GM12892 (cell line): ENCODE results near the gene GTF2H1.
A peak's percentile ranks its signal among the peaks of the same experiment; 100 is the strongest.
"Not testable (repeated sequence)": the region's sequence is repeated elsewhere in the genome, so short reads cannot be mapped to it uniquely, and the experiment has no call there.

Experiments
- DNase-seq: peaks from one replicate; pipeline ENCODE4 v3.0.0; 2011; ENCODE audit not compliant: insufficient read length
- FAIRE-seq: peaks from 2 replicates; lab custom pipeline; 2011; peaks lifted over from hg19 to GRCh38; lab: Jason Lieb, UNC
- POLR2A ChIP-seq: IDR thresholded peaks from 2 replicates; pipeline ENCODE4 v1.6.1; 2011; ENCODE audit warnings: low read depth, low read length, control low read depth
- POLR2AphosphoS5 ChIP-seq: IDR thresholded peaks from 2 replicates; pipeline ENCODE4 v1.6.1; 2011; ENCODE audit warnings: low read depth, low read length, control low read depth
- TAF1 ChIP-seq: IDR thresholded peaks from 2 replicates; pipeline ENCODE4 v1.6.1; 2011; ENCODE audit warnings: low read depth, mild to moderate bottlenecking, control low read depth, low read length, borderline replicate concordance

GTF2H1 gene

DNA sequence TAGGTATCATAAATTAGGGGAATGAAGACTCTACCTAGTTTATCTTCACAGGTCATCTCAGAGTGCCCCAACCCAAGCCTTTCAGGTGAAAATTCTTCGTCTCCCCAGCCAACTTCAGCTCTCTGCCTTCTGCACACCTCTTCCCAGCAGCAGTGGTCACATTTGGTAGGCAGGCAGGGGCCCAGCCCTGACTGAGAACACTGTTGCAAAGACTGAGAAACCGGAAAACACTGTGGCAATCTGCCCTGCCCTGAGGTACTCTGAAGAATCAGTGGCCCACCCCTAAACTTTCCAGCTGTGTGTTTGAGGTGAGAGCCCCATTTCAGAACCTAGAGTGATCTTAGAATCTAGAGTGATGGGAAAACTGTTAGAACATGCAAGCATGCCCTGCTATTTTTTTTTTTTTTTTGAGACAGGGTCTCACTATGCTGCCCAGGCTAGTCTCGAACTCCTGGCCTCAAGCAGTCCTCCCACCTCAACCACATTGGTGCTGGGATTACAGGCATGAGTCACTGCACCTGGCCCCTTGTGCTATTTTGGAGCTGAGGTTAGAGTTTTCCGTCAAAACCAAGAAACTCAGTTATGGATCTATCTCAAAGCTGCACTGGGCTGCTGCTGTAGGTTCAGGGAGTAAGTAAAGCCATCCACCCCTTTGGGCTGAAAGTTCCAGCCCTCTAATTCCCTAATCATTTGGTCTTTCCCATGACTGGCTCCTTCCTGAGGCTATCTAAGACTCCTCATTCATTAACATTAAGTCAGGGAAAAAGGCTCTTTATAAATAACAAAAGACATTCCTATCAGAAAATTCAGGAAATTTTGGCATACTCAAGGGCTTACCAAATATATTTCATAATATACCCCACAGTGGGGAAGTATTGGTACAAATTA is 70.3 kb downstream of the GTF2H1 start:
- FAIRE-seq (no peak), DNase-seq (no peak)

DNA sequence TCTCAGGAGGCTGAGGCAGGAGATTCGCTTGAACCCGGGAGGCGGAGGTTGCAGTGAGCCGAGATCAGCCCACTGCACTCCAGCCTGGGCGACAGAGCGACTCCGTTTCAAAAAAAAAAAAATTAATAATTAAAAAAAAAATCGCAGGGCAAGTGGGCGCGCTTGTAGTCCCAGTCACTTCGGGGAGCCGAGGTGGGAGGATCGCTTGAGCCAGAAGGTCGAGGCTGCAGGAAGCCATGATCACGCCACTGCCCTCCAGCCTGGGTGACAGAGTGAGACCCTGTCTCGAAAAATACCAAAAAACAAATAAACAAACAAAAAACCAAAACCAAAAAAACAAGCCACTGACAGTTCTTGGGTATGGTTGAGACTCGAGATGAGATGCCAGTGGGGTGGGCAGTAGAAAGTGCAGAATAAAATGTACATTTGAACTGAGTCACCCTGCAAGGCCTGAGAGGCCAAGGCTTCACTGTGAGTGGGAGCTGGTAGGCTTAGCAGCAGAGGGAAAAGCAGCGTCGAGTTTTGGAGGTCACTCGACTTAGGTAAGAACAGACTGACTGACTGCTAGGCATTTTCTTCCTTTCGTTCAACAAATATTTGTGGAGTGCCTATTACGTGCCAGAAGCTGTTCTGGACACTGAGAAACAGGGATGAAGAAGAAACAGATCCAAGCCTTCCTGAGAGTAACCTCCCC is 71.4 kb downstream of the GTF2H1 start:
- TF ChIP-seq POLR2AphosphoS5 (no peak), TAF1 (no peak)
- FAIRE-seq (no peak), DNase-seq (no peak)

More for the DNA sequence above, 70.3 kb downstream of the GTF2H1 start:
- TF ChIP-seq TAF1 = no peak
- TF ChIP-seq POLR2A = no peak
- TF ChIP-seq POLR2AphosphoS5 = no peak

DNA sequence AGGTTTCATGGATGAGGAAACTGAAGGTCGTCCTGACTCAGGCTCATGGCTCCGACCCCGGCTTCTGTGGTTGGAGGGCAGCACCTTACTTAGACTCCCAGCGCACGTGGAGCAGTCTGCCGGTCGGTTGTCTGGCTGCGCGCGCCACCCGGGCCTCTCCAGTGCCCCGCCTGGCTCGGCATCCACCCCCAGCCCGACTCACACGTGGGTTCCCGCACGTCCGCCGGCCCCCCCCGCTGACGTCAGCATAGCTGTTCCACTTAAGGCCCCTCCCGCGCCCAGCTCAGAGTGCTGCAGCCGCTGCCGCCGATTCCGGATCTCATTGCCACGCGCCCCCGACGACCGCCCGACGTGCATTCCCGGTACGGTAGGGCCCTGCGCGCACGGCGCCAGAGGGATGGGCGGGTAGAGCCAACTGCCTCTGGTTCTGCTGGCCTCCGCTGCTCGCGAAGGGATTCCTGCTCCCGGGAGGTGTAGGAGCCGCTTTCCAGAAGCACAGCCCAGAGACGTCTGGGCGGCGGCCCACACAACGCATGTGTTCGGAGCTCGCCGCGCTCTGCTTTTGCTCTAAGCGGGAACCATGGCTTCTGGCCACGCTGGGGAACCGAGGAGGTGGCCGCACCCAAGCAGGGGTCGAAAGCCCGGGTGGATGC is 72.0 kb downstream of the GTF2H1 start, which contains the start of gene LDHA:
Gene LDHA, plus strand, starts transcription at position 289 of the 653 bp plus-strand sequence. CDS start 2,280 bp downstream, outside the sequence.
- peak; percentile 98 for FAIRE-seq
- peak; percentile 95 for DNase-seq
- TF ChIP-seq POLR2AphosphoS5 (peak; percentile 99), POLR2A (peak; percentile 100), TAF1 (peak; percentile 76)

DNA sequence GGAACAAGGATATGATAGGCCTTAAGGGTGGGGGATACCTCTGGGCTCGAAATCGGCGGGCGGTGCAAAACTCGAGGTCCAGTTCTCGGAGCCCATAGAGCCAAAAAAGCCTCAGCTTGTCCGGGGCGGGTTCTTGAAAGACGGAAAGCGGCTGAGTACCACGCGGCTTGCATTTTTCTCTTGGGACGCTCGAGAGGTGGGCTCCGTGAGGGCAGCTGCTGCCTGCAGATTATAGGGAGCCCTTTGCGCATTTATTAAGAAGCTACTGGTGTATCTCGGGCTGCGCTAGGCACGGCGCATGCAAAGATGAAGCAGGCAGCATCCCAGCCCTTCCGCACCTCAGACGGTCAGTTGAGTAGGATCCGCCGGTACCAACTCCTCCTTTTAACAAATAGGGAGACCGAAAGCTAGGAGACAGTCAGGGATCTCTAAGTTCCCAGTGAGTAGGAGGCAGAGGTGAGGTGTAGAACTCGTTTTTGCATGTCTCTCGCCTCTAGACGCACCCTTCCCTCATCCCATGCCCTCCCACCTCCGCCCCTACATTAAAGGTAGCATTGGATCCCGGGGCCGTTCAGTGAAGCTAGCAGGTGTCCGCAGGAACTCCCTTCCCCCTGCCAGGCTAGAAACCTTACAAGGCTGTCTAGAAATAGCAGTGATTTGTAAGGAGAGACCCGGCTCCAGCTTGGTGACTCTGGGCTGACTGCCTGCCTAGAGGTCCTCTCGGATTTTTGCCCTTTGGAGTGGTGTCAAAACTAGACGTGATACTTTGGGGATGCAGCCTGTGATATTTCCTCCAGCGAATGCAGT is 72.8 kb downstream of the GTF2H1 start:
- TF ChIP-seq POLR2AphosphoS5 (no peak), POLR2A (no peak), TAF1 (no peak)
- DNase-seq (no peak), FAIRE-seq (no peak)

DNA sequence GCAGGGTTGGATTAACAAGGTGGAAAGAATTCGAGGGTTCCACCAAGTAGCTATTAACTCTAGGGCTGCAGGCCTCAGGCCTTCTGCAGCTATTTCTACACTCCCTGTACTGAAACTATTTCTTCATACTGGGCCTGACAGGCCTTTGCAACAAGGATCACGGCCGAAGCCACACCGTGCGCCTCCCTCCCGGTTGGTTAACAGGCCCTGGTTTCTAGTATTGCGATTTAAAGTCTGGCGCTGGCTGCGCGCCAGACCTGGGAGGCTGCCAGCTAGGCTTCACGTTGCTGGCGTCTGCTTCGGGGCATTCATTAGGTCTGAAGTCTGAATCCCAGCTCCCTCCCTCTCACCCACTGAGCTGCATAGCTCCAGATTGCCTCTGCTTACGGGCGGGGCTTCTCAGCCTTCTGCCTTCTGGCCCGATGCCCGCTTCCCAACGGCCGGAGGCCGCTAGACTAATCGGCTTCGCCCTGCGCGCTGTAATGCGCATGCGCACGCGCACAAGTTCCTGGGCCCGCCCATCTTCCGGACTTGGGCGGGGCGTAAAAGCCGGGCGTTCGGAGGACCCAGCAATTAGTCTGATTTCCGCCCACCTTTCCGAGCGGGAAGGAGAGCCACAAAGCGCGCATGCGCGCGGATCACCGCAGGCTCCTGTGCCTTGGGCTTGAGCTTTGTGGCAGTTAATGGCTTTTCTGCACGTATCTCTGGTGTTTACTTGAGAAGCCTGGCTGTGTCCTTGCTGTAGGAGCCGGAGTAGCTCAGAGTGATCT is 73.6 kb downstream of the GTF2H1 start:
- peak; percentile 98 for FAIRE-seq
- peak; percentile 87 for DNase-seq
- TF ChIP-seq TAF1 (0 out of 2 replicates have a peak, but pooled peaks have one; percentile 34), POLR2A (peak; percentile 78), POLR2AphosphoS5 (peak; percentile 67)

GRCh38 chr11:18397921-18398320 is 75.6 kb downstream of the GTF2H1 start:
- FAIRE-seq (no peak), DNase-seq (no peak)
- TF ChIP-seq POLR2A = no peak
- TF ChIP-seq POLR2AphosphoS5 = 0 out of 2 replicates have a peak, but pooled peaks have one; percentile 10

DNA sequence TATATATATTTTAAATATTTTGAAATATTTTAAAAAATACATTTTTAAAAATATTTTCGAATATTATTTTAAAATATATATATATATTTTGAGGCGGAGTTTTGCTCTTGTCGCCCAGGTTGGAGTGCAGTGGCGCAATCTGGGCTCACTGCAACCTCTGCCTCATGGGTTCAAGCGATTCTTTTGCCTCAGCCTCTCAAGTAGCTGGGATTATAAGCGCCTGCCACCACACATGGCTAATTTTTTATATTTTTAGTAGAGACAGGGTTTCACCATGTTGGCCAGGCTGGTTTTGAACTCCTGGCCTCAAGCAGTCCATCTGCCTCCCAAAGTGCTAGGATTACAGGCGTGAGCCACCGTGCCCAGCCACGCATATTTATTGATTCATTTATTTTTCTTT is 78.7 kb downstream of the GTF2H1 start:
- not testable (repeated sequence) for DNase-seq, FAIRE-seq

GRCh38 chr11:18404062-18404461 is 81.7 kb downstream of the GTF2H1 start:
- DNase-seq (no peak), FAIRE-seq (no peak)
- TF ChIP-seq POLR2A (no peak), POLR2AphosphoS5 (no peak), TAF1 (no peak)

DNA sequence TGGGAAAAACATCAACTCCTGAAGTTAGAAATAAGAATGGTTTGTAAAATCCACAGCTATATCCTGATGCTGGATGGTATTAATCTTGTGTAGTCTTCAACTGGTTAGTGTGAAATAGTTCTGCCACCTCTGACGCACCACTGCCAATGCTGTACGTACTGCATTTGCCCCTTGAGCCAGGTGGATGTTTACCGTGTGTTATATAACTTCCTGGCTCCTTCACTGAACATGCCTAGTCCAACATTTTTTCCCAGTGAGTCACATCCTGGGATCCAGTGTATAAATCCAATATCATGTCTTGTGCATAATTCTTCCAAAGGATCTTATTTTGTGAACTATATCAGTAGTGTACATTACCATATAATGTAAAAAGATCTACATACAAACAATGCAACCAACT is 85.0 kb downstream of the GTF2H1 start:
- DNase-seq, FAIRE-seq: not testable (repeated sequence)

- DNase-seq (no peak), FAIRE-seq (no peak)
- no peak for TF ChIP-seq TAF1
- TF ChIP-seq POLR2A = peak; percentile 64; the same call in 1 of the 2 replicates
- TF ChIP-seq POLR2AphosphoS5 = peak; percentile 58; the same call in 1 of the 2 replicates
Observed at GRCh38 chr11:18408558-18409291, 86.4 kb downstream of the GTF2H1 start.
